OCI-LY7 (cell line): ENCODE measurements around the gene MLLT3. TPM values are rescaled to one million over a fixed set of nuclear protein-coding genes. Genes with fewer than 3 reads are reported as not detected.

Experiments used
- Bru-seq: library from RNA; stranded (reverse); fragments of 400-500 nt; gene quantifications from one replicate; lab custom pipeline; 2021; lab: Mats Ljungman, UMichigan
- BruChase-seq, 2 experiments: library from RNA; stranded (reverse); fragments of 400-500 nt; gene quantifications; one replicate each; lab custom pipeline; 2021; lab: Mats Ljungman, UMichigan
- BruUV-seq: library from RNA; stranded (reverse); fragments of 400-500 nt; replicated peaks from 2 replicates; lab custom pipeline; 2021; lab: Mats Ljungman, UMichigan
- CTCF ChIA-PET: fragments of 300-600 bp; sonication (Branson Sonifier 250); formaldehyde crosslinking; loops from one replicate; lab custom pipeline; 2022; ENCODE audit warnings: antibody characterized with exemption; ENCODE audit not compliant: unreplicated experiment; lab: Charles Lee
- POLR2A ChIA-PET: fragments of 300-600 bp; sonication (Branson Sonifier 250); formaldehyde crosslinking; loops from one replicate; lab custom pipeline; 2022; ENCODE audit warnings: antibody characterized with exemption; lab: Charles Lee
- DNase-seq: peaks from one replicate; pipeline ENCODE4 v3.0.0-alpha.2; 2015; ENCODE audit warnings: low spot score
- H2AFZ ChIP-seq: fragments of 200-600 bp; sonication (generic), shearing (Covaris generic); 2 replicates; pipeline ENCODE4 v1.6.1; 2014; ENCODE audit warnings: mild to moderate bottlenecking, antibody characterized with exemption, low read length, moderate library complexity
- H3K27ac ChIP-seq: fragments of 200-600 bp; sonication (generic); 2 replicates; pipeline ENCODE4 v1.5.1; 2014; ENCODE audit warnings: mixed run types, low read depth, mild to moderate bottlenecking, moderate library complexity, low read length, inconsistent platforms; ENCODE audit not compliant: poor library complexity, severe bottlenecking
- H3K36me3 ChIP-seq: fragments of 200-600 bp; sonication (generic); 2 replicates; pipeline ENCODE4 v1.6.1; 2014; ENCODE audit warnings: mild to moderate bottlenecking, antibody characterized with exemption, low read length, moderate library complexity, mixed read lengths; ENCODE audit not compliant: insufficient read depth
- H3K4me1 ChIP-seq: fragments of 200-600 bp; sonication (generic); 2 replicates; pipeline ENCODE4 v1.5.1; 2014; ENCODE audit warnings: mild to moderate bottlenecking, low read length; ENCODE audit not compliant: insufficient read depth, poor library complexity, severe bottlenecking
- H3K4me2 ChIP-seq: fragments of 200-600 bp; sonication (generic); 2 replicates; pipeline ENCODE4 v1.6.1; 2014; ENCODE audit warnings: mild to moderate bottlenecking, low read length
- H3K4me3 ChIP-seq: fragments of 200-600 bp; sonication (generic); 2 replicates; pipeline ENCODE4 v1.5.1; 2014; ENCODE audit warnings: mild to moderate bottlenecking, low read depth, low read length; ENCODE audit not compliant: poor library complexity, severe bottlenecking
- H3K79me2 ChIP-seq: fragments of 200-600 bp; sonication (generic); 2 replicates; pipeline ENCODE4 v1.6.1; 2016; ENCODE audit warnings: low read depth, mild to moderate bottlenecking, low read length, moderate library complexity, mixed read lengths; ENCODE audit not compliant: insufficient read depth
- H3K9me2 ChIP-seq: fragments of 200-600 bp; sonication (generic); 2 replicates; pipeline ENCODE4 v1.6.1; 2016; ENCODE audit warnings: mild to moderate bottlenecking, low read length, mixed read lengths; ENCODE audit not compliant: insufficient read depth
- H3K9me3 ChIP-seq: fragments of 200-600 bp; sonication (generic); 2 replicates; pipeline ENCODE4 v1.6.1; 2014; ENCODE audit warnings: mild to moderate bottlenecking, mixed run types, low read length, mixed read lengths
- H4K20me1 ChIP-seq: fragments of 200-600 bp; sonication (generic); 2 replicates; pipeline ENCODE4 v1.6.1; 2014; ENCODE audit warnings: mild to moderate bottlenecking, antibody characterized with exemption, low read length, moderate library complexity, mixed read lengths; ENCODE audit not compliant: insufficient read depth
- EZH2phosphoT487 ChIP-seq: fragments of 200-600 bp; sonication (generic); IDR thresholded peaks from 2 replicates; pipeline ENCODE4 v1.6.1; 2018; ENCODE audit warnings: low read depth, borderline replicate concordance, mild to moderate bottlenecking, mixed run types, antibody characterized with exemption, low read length, moderate library complexity, mixed read lengths
- intact Hi-C: fragments of 100-400 bp; cut with micrococcal nuclease; formaldehyde crosslinking; loops from one replicate; pipeline ENCODE4 v1.10.0; 2022; ENCODE audit not compliant: unreplicated experiment
- long read RNA-seq: library from polyadenylated mRNA; stranded (forward); transcript quantifications from one replicate; pipeline ENCODE4 v2.0.0, GENCODE V29; 2022
- total RNA-seq, 2 experiments: library from RNA; depleted of rRNA in 1 of 2; stranded (reverse); fragments of >200 nt in 1 of 2; shearing (Covaris generic) in 1 of 2; gene quantifications; 2 replicates each; pipeline ENCODE4 v1.2.3, GENCODE V29; 2014 to 2022
- TF ChIP-seq, protein P1 (sequence below): fragments of 200-600 bp; sonication (generic); conservative IDR thresholded peaks from 2 replicates; pipeline ENCODE4 v1.5.1; 2014; ENCODE audit warnings: mild to moderate bottlenecking, antibody characterized with exemption, low read length, moderate library complexity, mixed read lengths

MLLT3 gene
- total RNA-seq (2014; rRNA removed; shearing (Covaris generic)) (7.1 and 7.8 TPM in 2 replicates), total RNA-seq (2022) (9.9 and 10.0 TPM in 2 replicates), Bru-seq, nascent RNA (percentile 65 among the genes with signal in this experiment), BruChase-seq, experiment 1, labeled RNA remaining after a 6-hour chase (percentile 53 among the genes with signal in this experiment), BruChase-seq, experiment 2, labeled RNA remaining after a 2-hour chase (percentile 55 among the genes with signal in this experiment)
- long read RNA-seq, full-length matches to known transcripts = 3 of 7 reads
- long read RNA-seq, partial matches to known transcripts = 1 of 7 reads
- long read RNA-seq, other reads (novel, unspliced or antisense) = 3 of 7 reads

DNA sequence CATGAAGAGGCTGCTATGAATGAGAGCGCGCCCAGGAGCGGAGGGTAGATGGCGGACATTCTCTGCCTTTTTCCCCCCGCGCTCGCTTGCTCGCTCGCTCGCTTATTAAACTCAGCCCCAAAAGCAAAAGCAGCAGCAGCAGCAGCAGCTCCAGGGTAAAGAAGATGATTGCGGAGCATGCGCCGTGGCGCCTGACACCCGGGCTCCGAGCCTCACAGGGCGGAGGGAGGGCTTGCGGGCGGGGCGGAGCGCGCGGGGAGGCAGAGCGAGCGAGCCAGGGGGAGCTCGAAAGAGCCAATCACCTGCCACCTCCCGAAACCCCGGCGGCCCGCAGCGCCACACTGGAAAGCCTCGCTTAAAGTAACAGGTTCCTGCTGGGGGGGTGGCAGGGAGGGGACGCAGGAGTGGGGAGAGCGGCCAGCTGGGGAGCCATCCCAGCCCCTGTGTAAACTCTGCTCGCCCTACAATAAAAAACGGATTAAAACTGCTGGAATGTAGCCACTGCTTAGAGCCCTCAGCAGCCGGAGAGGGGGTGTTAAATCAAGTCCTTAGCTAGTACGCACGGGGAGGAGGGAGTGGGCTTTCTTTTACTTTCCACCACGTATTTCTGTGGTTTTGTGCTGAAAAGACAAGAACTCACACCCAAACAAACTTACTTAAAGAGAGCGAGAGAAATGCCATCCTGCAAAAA, at the start of gene MLLT3:
Gene MLLT3 (minus strand): TSS at position 170 of the 691 bp plus-strand sequence.
- TF ChIP-seq, protein P1, sequence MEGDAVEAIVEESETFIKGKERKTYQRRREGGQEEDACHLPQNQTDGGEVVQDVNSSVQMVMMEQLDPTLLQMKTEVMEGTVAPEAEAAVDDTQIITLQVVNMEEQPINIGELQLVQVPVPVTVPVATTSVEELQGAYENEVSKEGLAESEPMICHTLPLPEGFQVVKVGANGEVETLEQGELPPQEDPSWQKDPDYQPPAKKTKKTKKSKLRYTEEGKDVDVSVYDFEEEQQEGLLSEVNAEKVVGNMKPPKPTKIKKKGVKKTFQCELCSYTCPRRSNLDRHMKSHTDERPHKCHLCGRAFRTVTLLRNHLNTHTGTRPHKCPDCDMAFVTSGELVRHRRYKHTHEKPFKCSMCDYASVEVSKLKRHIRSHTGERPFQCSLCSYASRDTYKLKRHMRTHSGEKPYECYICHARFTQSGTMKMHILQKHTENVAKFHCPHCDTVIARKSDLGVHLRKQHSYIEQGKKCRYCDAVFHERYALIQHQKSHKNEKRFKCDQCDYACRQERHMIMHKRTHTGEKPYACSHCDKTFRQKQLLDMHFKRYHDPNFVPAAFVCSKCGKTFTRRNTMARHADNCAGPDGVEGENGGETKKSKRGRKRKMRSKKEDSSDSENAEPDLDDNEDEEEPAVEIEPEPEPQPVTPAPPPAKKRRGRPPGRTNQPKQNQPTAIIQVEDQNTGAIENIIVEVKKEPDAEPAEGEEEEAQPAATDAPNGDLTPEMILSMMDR = 0 out of 2 replicates have a peak, but pooled peaks have one; percentile 27
- no peak for TF ChIP-seq EZH2phosphoT487
- Histone ChIP-seq H3K36me3 (no peaks in the 10 kb centered on the region), H3K9me2 (no peaks in the 10 kb centered on the region), H4K20me1 (no peaks in the 10 kb centered on the region), H3K79me2 (no peaks in the 10 kb centered on the region), H2AFZ (peak within 1 kb of the TSS; percentile 98), H3K9me3 (no peaks in the 10 kb centered on the region), H3K27ac (peak within 1 kb of the TSS; percentile 44), H3K4me3 (peak within 1 kb of the TSS; percentile 73), H3K4me1 (peaks cover 20% of the 10 kb centered on the region), H3K4me2 (peak within 1 kb of the TSS; percentile 99)
- POLR2A ChIA-PET = interaction anchor here (0.6 to 1.8 kb wide), 16 partner anchors 14 to 375 kb away, joined by 3 to 7 read pairs (median 3); partner anchors contain the start of gene FOCAD
- no TSS peak for BruUV-seq
- CTCF ChIA-PET = interaction anchor here (0.6 to 1.5 kb wide), 3 partner anchors 12 to 1245 kb away, joined by 3 to 6 read pairs (median 4); no protein-coding TSS in a partner anchor
- intact Hi-C loops = loop anchor here (1.0 to 10.0 kb wide), 5 partner anchors 62 to 695 kb away; partner anchors contain the start of gene FOCAD
- peak; percentile 94 for DNase-seq

DNA sequence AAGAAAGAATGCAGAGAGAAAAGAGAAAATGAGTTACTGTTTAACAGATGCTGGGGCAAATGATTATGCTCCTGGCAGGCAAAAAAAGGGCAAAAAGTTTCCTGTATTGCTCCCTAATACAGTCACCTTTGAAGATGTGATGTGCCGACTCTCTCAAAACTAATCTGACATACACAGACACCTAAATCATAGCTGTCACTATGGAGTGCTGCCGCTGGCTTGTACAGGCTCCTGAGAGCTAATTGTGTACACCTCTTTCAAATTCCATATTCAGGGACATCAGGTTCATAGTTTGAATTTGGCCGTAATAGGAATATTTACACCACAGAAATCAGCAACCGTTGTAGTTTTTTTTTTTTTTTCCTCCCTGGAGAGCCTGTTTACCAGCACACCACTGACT, 49.3 kb upstream of the MLLT3 start:
- H3K4me1 ChIP-seq = no peaks in the 10 kb centered on the region
- no peaks in the 10 kb centered on the region for H4K20me1 ChIP-seq
- H3K4me3 ChIP-seq = no peak overlapping the region
- no peaks in the 10 kb centered on the region for H3K9me2 ChIP-seq
- no peaks in the 10 kb centered on the region for H3K36me3 ChIP-seq
- DNase-seq = no peak
- BruUV-seq = no TSS peak
- no peaks in the 10 kb centered on the region for H3K9me3 ChIP-seq
- CTCF ChIA-PET = no interaction called here
- no peak overlapping the region for H2AFZ ChIP-seq
- no peaks in the 10 kb centered on the region for H3K79me2 ChIP-seq
- intact Hi-C loops = no loop called here
- H3K27ac ChIP-seq = no peak overlapping the region
- POLR2A ChIA-PET = interaction anchor here (0.5 to 0.6 kb wide), 3 partner anchors 28 to 384 kb away, joined by 3 to 5 read pairs (median 4); no protein-coding TSS in a partner anchor
- no peak for TF ChIP-seq EZH2phosphoT487
- TF ChIP-seq, protein P1 = no peak
- H3K4me2 ChIP-seq = no peak overlapping the region
